ENCODE data around the gene OR14K1.
"Not testable (repeated sequence)": the region's sequence is repeated elsewhere in the genome, so short reads cannot be mapped to it uniquely, and the experiment has no call there.

Gene OR14K1, protein sequence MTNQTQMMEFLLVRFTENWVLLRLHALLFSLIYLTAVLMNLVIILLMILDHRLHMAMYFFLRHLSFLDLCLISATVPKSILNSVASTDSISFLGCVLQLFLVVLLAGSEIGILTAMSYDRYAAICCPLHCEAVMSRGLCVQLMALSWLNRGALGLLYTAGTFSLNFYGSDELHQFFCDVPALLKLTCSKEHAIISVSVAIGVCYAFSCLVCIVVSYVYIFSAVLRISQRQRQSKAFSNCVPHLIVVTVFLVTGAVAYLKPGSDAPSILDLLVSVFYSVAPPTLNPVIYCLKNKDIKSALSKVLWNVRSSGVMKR

DNA sequence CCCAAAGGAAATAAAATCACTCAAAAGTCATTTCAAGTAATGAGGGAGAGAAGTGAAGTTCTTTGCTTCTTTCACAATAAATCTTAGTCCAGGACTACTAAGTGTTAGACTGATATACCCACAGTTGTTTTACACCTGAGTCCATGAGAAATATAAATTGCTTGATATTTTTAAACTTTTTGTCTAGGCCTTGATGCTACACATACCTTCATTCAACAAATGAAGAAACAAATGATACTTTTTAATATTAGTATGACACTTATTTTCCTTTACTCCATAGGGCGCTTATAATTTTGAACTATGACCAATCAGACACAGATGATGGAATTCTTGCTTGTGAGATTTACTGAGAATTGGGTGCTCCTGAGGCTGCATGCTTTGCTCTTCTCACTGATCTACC, at the start of gene OR14K1:
Gene OR14K1, plus strand, starts transcription at position 301 of the 400 bp plus-strand sequence. Its CDS starts 0 bp downstream, at position 301.
- no peak for DNase-seq

DNA sequence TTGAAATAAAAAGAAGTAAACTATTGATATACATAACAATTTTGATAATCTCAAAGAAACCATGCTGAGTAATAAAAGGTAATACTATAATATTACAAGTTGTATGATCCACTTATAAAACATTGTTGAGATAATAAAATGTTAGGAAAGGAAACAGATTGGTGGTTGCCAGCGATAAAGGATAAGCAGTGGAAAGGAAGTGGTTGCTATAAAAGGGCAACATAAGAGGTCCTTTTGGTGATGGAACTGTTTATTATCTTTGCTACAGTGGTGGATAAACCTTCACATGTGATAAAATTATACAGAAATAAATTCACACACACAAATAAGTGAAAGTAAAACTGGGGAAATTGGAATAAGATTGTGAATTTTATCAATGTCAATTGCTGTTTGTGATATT, 37.1 kb upstream of the OR14K1 start:
- DNase-seq: no peak

DNA sequence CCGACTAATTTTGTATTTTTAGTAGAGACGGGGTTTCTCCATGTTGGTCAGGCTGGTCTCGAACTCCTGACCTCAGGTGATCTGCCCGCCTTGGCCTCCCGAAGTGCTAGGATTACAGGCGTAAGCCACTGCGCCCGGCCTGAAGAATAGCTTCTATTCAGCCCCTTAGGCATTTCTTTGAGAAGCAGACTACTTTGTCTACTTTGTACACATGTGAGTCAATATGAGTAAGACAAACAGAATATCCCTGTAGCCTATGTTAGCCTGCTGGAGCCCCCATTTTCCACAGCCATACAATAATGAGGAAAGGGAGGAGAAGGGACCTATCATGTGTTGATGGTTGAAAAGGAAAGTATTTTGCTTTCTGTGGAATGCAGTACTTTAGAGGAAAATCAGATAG, 27.7 kb upstream of the OR14K1 start:
- not testable (repeated sequence) for DNase-seq

DNA sequence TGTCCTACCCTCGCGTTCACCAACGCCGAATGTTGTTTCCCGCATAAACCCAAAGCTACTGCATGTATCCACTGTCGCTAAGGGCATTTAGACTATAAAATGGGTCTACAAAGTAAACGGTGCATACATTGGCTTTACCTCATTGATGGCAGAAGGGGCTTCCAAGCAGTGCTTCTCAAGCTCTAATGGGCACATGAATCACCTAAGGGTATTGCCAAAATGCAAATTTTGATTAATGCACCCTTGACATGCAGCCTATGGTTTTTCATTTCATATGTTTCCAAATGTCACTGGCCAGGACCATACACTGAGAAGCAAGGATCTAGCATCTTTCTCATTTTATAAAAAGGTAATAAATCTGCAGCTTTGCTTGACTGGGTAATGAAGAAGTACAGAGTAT, 24.7 kb upstream of the OR14K1 start:
- no peak for DNase-seq

DNA sequence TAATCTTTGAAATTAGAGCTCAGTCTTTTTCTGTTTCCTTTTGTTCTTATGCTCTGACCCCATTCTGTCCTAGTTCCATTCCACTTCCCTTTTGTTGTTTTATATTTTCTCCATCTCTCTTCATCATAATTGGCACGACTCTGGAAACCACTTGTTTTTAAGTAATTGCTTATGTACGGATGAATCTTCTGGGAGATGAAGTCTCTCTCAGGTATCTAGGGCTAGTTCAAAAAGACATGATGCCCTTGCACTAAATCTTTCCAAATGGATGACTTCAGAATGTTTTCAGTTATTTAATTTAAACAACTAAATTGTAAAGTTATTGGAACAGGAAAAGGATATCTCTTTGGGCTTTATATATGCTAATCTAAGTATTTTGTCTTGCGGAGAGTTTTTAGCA, 21.9 kb upstream of the OR14K1 start, which contains the start of gene OR6F1:
Gene OR6F1, minus strand, starts transcription at position 101 of the 400 bp plus-strand sequence. CDS start 3,891 bp downstream, outside the sequence.
- no peak for DNase-seq

DNA sequence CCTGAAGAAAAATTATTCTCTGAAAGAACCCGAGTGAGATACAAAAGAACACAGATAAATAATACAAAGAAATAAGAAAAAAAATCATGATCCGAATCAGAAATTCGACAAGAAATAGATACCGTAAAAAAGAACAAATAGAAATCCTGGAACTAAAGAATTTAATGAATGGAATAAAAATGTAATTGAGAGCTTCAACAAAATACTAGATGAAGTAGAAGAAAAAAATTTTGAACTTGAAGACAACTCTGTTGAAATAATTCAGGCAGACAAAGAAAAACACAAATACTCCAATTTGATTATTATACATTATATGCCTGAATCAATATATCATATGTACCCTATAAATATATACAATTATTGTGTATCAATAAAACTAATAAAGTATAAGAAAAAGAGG, 17.2 kb upstream of the OR14K1 start:
- DNase-seq: no peak

DNA sequence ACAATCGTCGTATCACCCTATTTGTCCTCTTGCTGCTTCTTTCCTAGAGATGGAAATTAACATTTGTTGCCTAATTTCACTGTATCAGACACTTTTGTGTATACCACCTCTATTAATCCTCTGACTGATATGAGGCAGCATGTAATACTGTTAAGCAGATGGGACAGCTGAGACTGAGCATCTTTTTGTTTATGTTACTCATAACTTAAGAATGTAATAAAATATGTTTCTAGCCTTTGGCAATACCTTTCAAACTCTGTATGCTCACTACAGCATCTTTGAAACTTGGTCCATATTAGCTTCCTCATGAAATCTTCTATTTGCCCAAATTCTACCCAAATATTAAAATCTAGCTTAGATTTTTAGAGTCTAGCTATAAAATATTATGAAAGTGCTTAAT, 2.3 kb downstream of the OR14K1 start:
- DNase-seq: no peak

DNA sequence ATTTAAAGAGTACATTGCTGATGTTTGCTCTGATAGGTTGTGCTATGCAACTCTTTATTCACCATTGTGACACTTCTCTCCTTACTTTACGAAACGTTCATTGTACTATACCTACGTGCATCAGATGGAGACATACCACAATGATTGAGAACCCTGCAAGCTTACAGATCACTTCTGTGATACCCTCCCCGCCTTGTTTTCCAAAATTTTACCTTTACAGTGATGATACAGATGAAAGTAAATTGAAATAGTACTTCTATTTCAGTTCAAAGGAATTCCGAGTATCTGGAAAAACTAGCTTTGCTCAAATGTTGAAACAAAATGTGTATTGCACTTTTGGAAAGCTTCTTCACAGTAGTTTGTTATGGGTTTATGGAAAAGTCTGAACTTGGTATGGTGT, 3.3 kb downstream of the OR14K1 start:
- DNase-seq: no peak

DNA sequence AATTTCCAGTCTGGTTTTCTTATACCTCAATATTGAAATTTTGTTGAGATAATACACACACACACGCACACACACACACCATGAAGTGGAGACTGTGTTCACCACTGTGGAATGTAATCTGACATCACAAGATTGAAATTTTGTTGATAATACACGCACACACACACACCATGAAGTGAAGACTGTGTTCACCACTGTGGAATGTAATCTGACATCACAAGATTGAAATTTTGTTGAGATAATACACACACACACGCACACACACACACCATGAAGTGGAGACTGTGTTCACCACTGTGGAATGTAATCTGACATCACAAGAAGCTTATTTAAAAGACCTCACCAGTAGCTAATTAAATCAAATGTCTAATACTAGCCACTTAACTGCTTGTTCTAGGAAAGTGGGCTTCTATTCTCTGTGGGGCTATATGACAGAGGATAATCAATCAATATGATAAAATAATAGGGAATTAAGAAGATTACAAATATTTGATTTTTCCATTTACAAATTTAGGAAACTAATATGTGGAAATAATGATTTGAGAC, 3.9 kb downstream of the OR14K1 start:
- DNase-seq: not testable (repeated sequence)

DNA sequence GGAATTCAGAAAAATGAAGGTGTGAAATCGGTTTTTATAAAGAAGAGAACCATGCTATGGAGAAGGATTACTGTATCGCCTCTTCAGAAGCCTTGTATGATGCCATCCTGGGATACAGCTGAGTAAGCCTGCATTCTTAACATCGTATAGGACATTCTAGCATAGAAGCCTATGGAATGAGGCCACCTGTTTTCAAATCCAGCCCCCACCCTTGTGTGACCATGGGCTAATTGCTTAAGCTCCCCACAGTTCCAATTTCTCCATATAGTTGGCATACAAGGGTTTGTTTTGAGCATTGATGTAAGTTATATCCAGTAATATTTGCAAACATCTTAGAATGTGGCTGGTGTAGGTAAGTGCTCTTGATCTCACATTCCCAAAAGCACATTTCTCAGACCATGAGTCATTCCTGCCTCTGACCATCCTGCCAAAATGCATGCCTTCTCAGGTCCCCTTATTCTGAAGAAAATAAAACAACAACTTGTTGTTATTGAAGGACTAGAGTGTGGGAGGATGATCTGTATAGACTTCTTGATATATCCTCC, 8.0 kb downstream of the OR14K1 start:
- no peak for DNase-seq

DNA sequence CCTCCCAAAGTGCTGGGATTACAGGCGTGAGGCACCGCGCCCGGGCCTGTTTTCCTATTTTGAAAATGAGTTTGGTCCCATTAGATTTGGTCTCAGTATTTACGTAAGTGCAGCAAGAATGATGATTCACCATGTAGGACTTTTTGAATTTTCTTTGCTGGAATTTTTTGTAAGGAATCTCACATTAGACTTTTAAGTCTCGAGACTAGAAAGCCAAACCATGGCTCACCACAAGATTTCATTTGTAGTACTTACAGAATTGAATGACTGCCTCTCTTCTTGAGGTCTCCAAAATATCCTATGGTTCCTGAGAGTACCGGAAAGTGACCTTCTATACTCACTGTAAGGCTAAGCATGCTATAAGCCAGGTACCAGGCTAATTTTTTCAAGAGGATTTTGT, 9.2 kb downstream of the OR14K1 start:
- no peak for DNase-seq

DNA sequence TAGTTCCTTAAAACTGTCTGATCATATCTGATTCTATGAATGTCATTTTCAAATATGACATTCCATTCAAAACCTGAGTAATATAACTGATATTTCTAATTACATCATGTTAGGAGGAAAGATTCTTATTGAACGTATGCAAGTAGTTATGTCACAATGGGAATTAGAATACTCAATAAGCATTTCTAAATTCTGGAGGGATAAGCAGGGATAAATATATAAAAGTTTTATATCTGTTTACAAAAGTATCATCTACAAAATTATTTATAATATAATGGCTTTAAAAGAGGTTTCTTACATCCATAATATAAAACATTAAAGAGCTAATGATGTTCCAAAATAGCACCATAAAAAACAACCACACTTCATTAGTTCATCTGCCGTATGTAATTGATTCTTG, 9.6 kb downstream of the OR14K1 start, which contains the start of gene OR14A2:
Gene OR14A2, minus strand, starts transcription at position 101 of the 400 bp plus-strand sequence.
- no peak for DNase-seq

DNA sequence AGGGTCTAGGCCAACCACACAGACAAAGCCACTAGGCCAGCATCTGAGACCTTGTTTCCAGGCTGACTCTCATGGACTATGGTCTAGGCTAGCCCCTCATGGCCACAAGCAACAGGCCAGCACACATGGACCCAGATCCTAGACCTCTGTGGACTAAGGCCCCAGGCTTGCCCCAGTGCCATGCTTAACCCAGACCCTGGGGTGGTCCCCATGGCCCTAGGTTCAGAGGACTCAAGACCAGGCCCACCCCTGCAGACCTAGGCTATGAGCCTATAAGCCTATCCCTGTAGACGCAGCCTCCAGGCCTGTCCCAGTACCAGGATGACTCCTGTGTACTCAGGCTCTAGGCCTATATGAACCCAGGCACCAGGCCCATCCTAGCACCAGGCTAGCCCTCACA, 11.5 kb downstream of the OR14K1 start:
- DNase-seq: no peak

DNA sequence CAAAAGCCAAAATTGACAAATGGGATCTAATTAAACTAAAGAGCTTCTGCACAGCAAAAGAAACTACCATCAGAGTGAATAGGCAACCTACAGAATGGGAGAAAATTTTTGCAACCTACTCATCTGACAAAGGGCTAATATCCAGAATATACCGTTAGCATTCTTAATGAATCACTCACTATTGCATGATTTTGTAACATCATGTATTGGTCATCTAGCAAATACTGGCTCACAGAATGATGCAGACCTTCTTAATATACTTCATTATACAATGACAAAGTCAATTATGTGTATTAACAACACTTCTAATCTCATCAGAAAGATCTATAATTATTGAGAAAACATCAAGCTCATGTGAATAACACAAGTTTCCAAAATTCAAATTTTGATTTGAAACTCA, 15.9 kb downstream of the OR14K1 start:
- not testable (repeated sequence) for DNase-seq

DNA sequence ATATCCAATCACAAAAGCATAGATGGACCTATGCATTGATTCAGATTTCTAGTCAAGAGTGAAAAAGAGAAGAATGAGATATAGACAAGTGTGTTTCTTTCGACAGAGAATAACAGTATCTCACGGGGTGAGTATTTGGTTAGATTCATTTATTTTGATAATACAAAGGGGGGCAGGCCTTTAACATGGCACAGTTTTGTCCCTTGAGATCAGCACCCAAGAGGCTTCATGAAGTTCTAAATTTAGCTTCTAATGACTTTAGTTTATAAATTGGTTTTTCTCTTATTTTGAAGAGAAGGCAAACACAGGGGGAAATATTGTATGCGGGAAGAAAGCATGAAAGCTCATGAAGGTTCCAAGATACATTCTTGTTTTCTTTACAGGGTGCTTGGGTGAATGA, 22.0 kb downstream of the OR14K1 start, which contains the start of gene OR1C1:
Gene OR1C1, minus strand, starts transcription at position 101 of the 400 bp plus-strand sequence. CDS start 2,150 bp downstream, outside the sequence.
- no peak for DNase-seq

DNA sequence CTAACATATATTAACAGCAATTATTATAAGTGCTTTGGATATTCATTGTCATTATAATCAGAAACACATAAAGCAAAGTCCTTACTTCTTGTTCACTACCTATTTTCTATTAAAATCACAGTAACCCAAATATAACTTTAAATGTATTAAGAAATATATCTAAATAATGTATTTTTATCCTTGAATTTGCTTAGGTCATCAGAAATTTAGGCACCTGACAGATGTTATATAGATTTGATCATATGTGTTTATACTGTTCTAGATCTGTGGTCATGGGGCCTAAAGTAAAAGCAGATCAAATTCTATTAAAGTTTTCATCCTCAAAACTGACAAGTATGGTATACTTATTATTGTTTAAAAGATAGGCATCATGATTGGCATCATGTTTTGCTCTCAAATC, 31.2 kb downstream of the OR14K1 start:
- no peak for DNase-seq
